Loucy (cell line): ENCODE data around the gene GIMAP1.

Experiments used
- EZH2phosphoT487 ChIP-seq: fragments of 200-600 bp; IDR thresholded peaks from 2 replicates; pipeline ENCODE4 v1.6.1; 2018; ENCODE audit warnings: antibody characterized with exemption, mild to moderate bottlenecking, moderate library complexity, borderline replicate concordance
- TF ChIP-seq, protein P1 (sequence below): fragments of 200-600 bp; sonication (generic); conservative IDR thresholded peaks from 2 replicates; pipeline ENCODE4 v1.5.1; 2014; ENCODE audit warnings: mild to moderate bottlenecking, antibody characterized with exemption, low read length

DNA sequence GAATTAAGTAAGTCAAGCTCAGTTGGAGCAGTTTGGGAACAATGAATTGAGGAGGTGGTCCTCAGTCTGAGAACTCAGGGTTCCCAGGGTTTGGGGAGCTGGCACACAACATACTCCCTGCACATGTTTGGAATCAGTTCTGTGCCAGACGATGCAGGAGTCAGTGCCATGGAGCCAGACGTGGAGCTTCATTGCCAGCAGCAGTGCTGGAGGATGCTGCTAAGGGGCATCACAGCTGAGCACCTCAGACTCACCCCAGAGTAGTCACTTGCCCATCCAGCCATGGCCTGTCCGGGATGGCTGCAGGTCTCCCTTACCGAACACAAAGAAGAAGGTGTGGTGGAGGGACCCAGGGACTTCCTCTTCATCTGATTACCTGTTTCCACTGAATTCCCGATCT lies 28.7 kb downstream of the GIMAP1 start:
- TF ChIP-seq, protein P1, sequence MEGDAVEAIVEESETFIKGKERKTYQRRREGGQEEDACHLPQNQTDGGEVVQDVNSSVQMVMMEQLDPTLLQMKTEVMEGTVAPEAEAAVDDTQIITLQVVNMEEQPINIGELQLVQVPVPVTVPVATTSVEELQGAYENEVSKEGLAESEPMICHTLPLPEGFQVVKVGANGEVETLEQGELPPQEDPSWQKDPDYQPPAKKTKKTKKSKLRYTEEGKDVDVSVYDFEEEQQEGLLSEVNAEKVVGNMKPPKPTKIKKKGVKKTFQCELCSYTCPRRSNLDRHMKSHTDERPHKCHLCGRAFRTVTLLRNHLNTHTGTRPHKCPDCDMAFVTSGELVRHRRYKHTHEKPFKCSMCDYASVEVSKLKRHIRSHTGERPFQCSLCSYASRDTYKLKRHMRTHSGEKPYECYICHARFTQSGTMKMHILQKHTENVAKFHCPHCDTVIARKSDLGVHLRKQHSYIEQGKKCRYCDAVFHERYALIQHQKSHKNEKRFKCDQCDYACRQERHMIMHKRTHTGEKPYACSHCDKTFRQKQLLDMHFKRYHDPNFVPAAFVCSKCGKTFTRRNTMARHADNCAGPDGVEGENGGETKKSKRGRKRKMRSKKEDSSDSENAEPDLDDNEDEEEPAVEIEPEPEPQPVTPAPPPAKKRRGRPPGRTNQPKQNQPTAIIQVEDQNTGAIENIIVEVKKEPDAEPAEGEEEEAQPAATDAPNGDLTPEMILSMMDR = no peak
- TF ChIP-seq EZH2phosphoT487 = no peak
